Choroid plexus epithelial cell (primary cell): Measurements from ENCODE around the gene BAIAP3.

Source experiments
- DNase-seq: peaks from one replicate; pipeline ENCODE4 v3.0.0-alpha.2; 2010; ENCODE audit warnings: low read depth
- H3K4me3 ChIP-seq: 2 replicates; pipeline ENCODE4 v1.5.1; 2011; ENCODE audit warnings: low read depth, mild to moderate bottlenecking, control low read depth, low read length, moderate library complexity
- TF ChIP-seq, protein P1 (sequence below): conservative IDR thresholded peaks from 2 replicates; pipeline ENCODE4 v1.5.1; 2011; ENCODE audit warnings: low read depth, mild to moderate bottlenecking, control low read depth, inconsistent platforms, low read length, moderate library complexity

Gene BAIAP3

DNA sequence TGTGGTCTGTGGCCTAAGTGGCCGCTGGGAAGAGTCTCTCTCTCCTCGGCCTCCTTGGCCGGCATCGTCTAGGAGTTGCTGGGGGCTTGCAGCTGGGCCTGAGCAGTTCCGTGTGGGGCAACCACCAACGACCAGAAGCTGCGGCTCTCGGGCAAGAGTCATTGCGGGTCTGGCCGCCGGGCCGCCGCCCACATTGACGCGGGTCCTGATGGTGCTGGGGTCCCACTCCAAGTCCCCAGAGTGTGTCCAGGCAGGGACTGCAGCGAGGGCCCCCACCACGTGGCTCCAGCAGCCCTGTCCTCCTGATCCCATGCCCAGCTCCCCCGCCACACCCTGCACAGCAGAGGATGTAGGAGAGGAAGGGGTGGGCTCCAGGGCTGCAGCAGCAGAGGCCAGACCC lies 50.1 kb downstream of the BAIAP3 start:
- DNase-seq: no peak
- H3K4me3 ChIP-seq: no peak overlapping the region
- TF ChIP-seq, protein P1, sequence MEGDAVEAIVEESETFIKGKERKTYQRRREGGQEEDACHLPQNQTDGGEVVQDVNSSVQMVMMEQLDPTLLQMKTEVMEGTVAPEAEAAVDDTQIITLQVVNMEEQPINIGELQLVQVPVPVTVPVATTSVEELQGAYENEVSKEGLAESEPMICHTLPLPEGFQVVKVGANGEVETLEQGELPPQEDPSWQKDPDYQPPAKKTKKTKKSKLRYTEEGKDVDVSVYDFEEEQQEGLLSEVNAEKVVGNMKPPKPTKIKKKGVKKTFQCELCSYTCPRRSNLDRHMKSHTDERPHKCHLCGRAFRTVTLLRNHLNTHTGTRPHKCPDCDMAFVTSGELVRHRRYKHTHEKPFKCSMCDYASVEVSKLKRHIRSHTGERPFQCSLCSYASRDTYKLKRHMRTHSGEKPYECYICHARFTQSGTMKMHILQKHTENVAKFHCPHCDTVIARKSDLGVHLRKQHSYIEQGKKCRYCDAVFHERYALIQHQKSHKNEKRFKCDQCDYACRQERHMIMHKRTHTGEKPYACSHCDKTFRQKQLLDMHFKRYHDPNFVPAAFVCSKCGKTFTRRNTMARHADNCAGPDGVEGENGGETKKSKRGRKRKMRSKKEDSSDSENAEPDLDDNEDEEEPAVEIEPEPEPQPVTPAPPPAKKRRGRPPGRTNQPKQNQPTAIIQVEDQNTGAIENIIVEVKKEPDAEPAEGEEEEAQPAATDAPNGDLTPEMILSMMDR: no peak

DNA sequence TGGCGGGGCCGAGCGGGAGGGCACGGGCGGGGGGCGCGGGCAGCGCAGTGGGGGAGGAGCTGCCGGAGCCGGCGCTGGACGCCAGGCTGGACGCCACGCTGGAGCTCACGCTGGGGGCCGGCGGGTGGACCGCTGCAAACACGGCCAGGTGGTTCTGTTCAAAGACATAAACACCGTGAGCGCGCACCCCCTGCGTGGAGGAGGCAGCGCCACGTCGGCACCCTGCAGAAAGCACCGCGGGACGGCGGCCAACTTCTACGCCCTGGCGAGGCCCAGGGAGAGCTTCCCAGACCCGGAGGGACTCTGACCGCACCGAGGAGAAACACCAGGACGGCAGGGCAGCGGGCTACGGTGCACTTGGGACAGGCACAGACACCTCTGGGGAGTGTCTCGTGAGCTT lies 51.8 kb downstream of the BAIAP3 start:
- H3K4me3 ChIP-seq: no peak overlapping the region
- DNase-seq: no peak
- TF ChIP-seq, protein P1: no peak

DNA sequence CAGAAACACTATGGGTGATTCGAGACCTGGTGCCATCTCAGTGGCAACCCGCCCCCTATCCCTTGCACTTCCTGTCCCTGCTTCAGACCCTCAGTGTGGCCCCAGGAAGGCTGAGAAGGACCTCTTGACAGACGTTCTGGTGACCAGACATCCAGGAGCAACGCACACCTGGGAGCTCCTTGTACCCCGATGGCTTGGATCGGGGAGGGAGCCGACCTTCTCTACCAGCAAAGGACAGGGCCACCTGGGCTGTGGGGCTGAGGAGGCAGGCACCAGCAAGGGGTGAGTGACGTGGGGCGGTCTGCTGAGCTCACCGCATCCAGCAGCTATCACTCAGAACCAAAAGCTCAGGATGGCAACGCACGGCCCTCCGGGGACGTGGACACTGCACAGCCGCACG lies 53.9 kb downstream of the BAIAP3 start:
- TF ChIP-seq, protein P1: no peak
- no peak for DNase-seq
- H3K4me3 ChIP-seq: no peak overlapping the region

DNA sequence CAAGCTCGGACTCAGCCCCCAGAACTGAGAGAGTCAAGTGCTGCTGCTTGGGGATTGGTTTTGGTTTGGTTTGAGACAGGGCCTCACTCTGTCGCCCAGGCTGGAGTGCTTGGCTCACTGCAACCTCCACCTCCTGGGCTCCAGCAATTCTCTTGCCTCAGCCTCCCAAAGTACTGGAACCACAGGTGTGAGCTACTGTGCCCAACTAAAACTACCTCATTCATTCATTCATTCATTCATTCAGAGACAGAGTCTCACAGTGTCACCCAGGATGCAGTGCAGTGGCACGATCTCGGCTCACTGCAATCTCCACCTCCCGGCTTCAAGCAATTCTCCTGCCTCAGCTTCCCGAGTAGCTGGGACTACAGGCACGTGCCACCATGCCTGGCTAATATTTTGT lies 56.3 kb downstream of the BAIAP3 start:
- TF ChIP-seq, protein P1: no peak
- H3K4me3 ChIP-seq: no peak overlapping the region
- no peak for DNase-seq

DNA sequence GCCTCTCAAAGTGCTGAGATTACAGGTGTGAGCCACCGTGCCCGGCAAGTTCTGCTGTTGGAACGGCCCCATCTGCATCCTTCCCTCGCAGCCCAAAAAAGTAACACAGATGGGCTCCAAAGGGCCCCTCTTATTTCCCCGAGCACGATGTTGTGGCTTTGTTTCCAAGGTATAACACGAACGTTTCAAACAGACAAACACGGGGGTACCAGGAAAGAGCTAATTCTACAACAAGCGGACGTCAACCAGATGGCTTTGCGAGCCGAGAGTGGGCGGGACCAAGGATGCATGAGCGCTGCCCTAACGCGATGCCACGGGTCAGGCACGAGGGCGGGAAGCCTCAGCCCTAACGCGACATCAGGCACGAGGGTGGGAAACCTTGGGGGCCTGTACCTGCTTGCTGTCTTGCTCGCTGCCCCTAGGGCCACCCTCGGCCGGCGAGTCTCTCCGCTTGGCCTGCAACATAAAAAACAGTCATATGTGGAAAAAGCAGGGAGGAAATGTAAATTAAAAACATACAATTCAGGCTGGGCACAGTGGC lies 56.9 kb downstream of the BAIAP3 start:
- TF ChIP-seq, protein P1: no peak
- no peak overlapping the region for H3K4me3 ChIP-seq
- no peak for DNase-seq

DNA sequence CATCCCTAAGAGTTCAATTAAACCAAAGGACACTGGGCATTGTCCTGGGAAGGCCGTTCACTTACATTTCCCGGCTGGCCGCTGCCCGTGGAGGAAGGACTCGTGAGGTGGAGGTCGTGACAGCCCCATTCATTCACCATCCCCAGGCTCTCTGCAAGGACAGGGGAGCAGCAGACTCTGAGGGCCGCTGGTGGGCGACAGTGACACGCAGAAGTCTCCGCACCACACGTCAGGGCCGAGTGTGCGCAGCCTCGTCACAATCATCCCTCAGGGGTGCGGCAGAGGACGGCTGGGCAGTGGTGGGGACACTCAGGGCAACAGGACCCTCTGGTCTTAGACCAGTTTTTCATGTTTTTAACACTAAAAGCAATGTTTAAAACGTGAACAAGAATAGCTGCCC lies 59.4 kb downstream of the BAIAP3 start:
- no peak overlapping the region for H3K4me3 ChIP-seq
- DNase-seq: no peak
- TF ChIP-seq, protein P1: no peak

DNA sequence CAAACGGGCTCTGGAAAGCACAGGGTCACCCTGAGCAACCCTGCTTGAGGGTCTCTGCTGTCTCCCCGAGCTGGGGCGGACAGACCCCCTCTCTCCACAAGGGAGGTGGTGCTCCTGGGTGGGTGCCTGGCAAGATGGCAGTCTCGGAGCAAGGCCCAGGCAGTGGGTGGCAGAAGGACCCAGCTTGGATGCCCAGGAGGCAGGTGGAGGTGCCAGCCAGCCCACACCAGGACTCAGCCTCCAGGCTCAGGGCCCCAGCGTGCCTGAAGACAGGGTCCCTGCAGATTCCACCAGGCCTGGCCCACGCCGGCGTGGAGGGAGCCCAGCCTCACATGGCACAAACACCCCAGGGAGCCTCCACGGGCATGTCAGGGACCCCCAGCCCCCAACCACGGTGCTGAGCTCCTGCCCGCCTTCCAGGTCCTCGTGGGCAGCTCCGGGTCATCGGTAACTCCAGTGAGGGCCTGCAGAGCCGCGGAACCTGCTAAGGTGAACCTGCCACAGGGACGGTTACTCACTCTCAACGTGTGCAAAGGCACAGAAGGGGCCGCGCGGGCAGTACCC lies 60.2 kb downstream of the BAIAP3 start:
- H3K4me3 ChIP-seq: no peak overlapping the region
- TF ChIP-seq, protein P1: no peak
- DNase-seq: no peak
